Tongue (tissue), 2 donors: ENCODE results near the gene AOAH. TPM values are rescaled to one million over a fixed set of nuclear protein-coding genes. Genes with fewer than 3 reads are reported as not detected.
"Not testable (repeated sequence)": the region's sequence is repeated elsewhere in the genome, so short reads cannot be mapped to it uniquely, and the experiment has no call there.

Source experiments
- DNase-seq: peaks from one replicate; pipeline ENCODE4 v3.0.0-alpha.2; 2015
- total RNA-seq: library from RNA; depleted of rRNA; stranded (reverse); fragments of >200 nt; gene quantifications from one replicate; pipeline ENCODE4 v1.2.3, GENCODE V29; 2014

AOAH gene
- total RNA-seq, 1 donor from 2014 or later = 3.4 TPM

- DNase-seq = no peak
Observed at GRCh38 chr7:36736899-36737211, 12.6 kb upstream of the AOAH start.

GRCh38 chr7:36736090-36736898, 12.0 kb upstream of the AOAH start:
- no peak for DNase-seq

GRCh38 chr7:36735172-36735571, 10.9 kb upstream of the AOAH start:
- DNase-seq = no peak

- DNase-seq = no peak
Observed at GRCh38 chr7:36734731-36735130, 10.4 kb upstream of the AOAH start.

GRCh38 chr7:36733411-36733810, 9.1 kb upstream of the AOAH start:
- DNase-seq = no peak

- DNase-seq = no peak
Observed at GRCh38 chr7:36732806-36733205, 8.5 kb upstream of the AOAH start.

- DNase-seq = no peak
Observed at GRCh38 chr7:36730046-36730445, 5.8 kb upstream of the AOAH start.

- DNase-seq = no peak
Observed at GRCh38 chr7:36728143-36728542, 3.8 kb upstream of the AOAH start.

GRCh38 chr7:36726806-36727503, 2.7 kb upstream of the AOAH start:
- DNase-seq = no peak

GRCh38 chr7:36726311-36726710, 2.0 kb upstream of the AOAH start:
- DNase-seq = no peak

GRCh38 chr7:36724996-36725395, 702 bp upstream of the AOAH start:
- no peak for DNase-seq

- no peak for DNase-seq
Observed at GRCh38 chr7:36723291-36723690, 1.0 kb downstream of the AOAH start.

- DNase-seq = no peak
Observed at GRCh38 chr7:36719083-36719632, 5.1 kb downstream of the AOAH start.

- DNase-seq = no peak
Observed at GRCh38 chr7:36717586-36717985, 6.7 kb downstream of the AOAH start.

- not testable (repeated sequence) for DNase-seq
Observed at GRCh38 chr7:36716802-36717201, 7.5 kb downstream of the AOAH start.

- no peak for DNase-seq
Observed at GRCh38 chr7:36712015-36712414, 12.3 kb downstream of the AOAH start.

- no peak for DNase-seq
Observed at GRCh38 chr7:36711256-36711655, 13.0 kb downstream of the AOAH start.

GRCh38 chr7:36710186-36710791, 14.0 kb downstream of the AOAH start:
- DNase-seq = no peak

GRCh38 chr7:36708767-36709166, 15.5 kb downstream of the AOAH start:
- DNase-seq = no peak

GRCh38 chr7:36707898-36708297, 16.4 kb downstream of the AOAH start:
- no peak for DNase-seq

- no peak for DNase-seq
Observed at GRCh38 chr7:36707465-36707864, 16.8 kb downstream of the AOAH start.

GRCh38 chr7:36703860-36704259, 20.4 kb downstream of the AOAH start:
- not testable (repeated sequence) for DNase-seq

GRCh38 chr7:36692456-36692855, 31.8 kb downstream of the AOAH start:
- no peak for DNase-seq
